H1 (cell line): Measurements from ENCODE around the gene GNB1. TPM values are rescaled to one million over a fixed set of nuclear protein-coding genes. Genes with fewer than 3 reads are reported as not detected.

Experiments
- CTCF ChIA-PET: fragments of 300-600 bp; sonication (Branson Sonifier 250); formaldehyde crosslinking; loops from one replicate; lab custom pipeline; 2021; ENCODE audit not compliant: partially characterized antibody; lab: Charles Lee
- POLR2A ChIA-PET: fragments of 300-600 bp; sonication (Branson Sonifier 250); formaldehyde crosslinking; loops from one replicate; lab custom pipeline; 2021; ENCODE audit warnings: inconsistent platforms; ENCODE audit not compliant: partially characterized antibody; lab: Charles Lee
- DNase-seq, 2 experiments: peaks; one replicate each; pipeline versions ENCODE4 v3.0.0 to v3.0.0-alpha.2; 2010 to 2022; ENCODE audit warnings: low spot score in 2 of 2, low read depth in 1 of 2, mixed read lengths in 1 of 2
- FAIRE-seq: peaks from 2 replicates; lab custom pipeline; 2011; peaks lifted over from hg19 to GRCh38; lab: Jason Lieb, UNC
- H2AFZ ChIP-seq: 2 replicates; pipeline ENCODE4 v1.8.1; 2012; ENCODE audit warnings: low read length, inconsistent platforms
- H2AK5ac ChIP-seq: 2 replicates; pipeline ENCODE4 v1.6.1; 2013; ENCODE audit warnings: low read depth, low read length
- H2BK120ac ChIP-seq: replicated peaks from 2 replicates; pipeline ENCODE3; 2013; ENCODE audit warnings: low read depth, low read length, inconsistent platforms
- H2BK12ac ChIP-seq: 2 replicates; pipeline ENCODE4 v1.6.1; 2013; ENCODE audit warnings: low read depth, low read length
- H2BK15ac ChIP-seq: 2 replicates; pipeline ENCODE4 v1.6.1; 2013; ENCODE audit warnings: low read length
- H2BK20ac ChIP-seq: 2 replicates; pipeline ENCODE4 v1.6.1; 2013; ENCODE audit warnings: low read length
- H2BK5ac ChIP-seq: 2 replicates; pipeline ENCODE4 v1.6.1; 2013; ENCODE audit warnings: low read depth, low read length
- H3K14ac ChIP-seq: 2 replicates; pipeline ENCODE4 v1.6.1; 2013; ENCODE audit warnings: inconsistent platforms; ENCODE audit not compliant: insufficient read length
- H3K18ac ChIP-seq: 2 replicates; pipeline ENCODE4 v1.6.1; 2013; ENCODE audit warnings: low read length; ENCODE audit errors: extremely low read depth
- H3K23ac ChIP-seq: 2 replicates; pipeline ENCODE4 v1.6.1; 2013; ENCODE audit warnings: inconsistent platforms; ENCODE audit not compliant: insufficient read length
- H3K23me2 ChIP-seq: 2 replicates; pipeline ENCODE4 v1.6.1; 2013; ENCODE audit warnings: low read depth, low read length
- H3K27ac ChIP-seq: 2 replicates; pipeline ENCODE4 v1.6.1; 2011; ENCODE audit warnings: low read depth, low read length, inconsistent platforms
- H3K27me3 ChIP-seq, 4 experiments: replicated peaks in 1 of 4; 1 replicate in 1 of 4; 2 replicates in 3 of 4; pipeline versions ENCODE4 v1.6.1 to v1.8.1; 2011 to 2013; ENCODE audit warnings: low read length in 3 of 4, mild to moderate bottlenecking in 3 of 4, inconsistent platforms in 2 of 4, mixed read lengths in 2 of 4, moderate library complexity in 1 of 4; ENCODE audit not compliant: control insufficient read depth in 3 of 4, insufficient read depth in 3 of 4; ENCODE audit errors: extremely low read depth in 1 of 4
- H3K36me3 ChIP-seq, 4 experiments: 2 replicates each; pipeline versions ENCODE4 v1.6.1 to v1.8.1; 2011 to 2013; ENCODE audit warnings: mild to moderate bottlenecking in 4 of 4, low read length in 3 of 4, moderate library complexity in 2 of 4, control low read depth in 1 of 4, inconsistent platforms in 1 of 4; ENCODE audit not compliant: insufficient read depth in 4 of 4, control insufficient read depth in 2 of 4
- H3K4ac ChIP-seq: replicated peaks from 2 replicates; pipeline ENCODE3; 2013; ENCODE audit warnings: low read length, low read depth, mixed read lengths, inconsistent platforms; ENCODE audit not compliant: insufficient read length
- H3K4me1 ChIP-seq, 4 experiments: replicated peaks in 1 of 4; 1 replicate in 1 of 4; 2 replicates in 3 of 4; pipeline versions ENCODE4 v1.6.1 to v1.8.1; 2011 to 2013; ENCODE audit warnings: low read length in 3 of 4, inconsistent platforms in 2 of 4, mixed read lengths in 1 of 4; ENCODE audit not compliant: insufficient read depth in 4 of 4, control insufficient read depth in 3 of 4
- H3K4me2 ChIP-seq, 2 experiments: 2 replicates each; pipeline versions ENCODE4 v1.6.1 to v1.8.1; 2011 to 2013; ENCODE audit warnings: low read depth in 2 of 2, low read length in 2 of 2, control low read depth in 1 of 2, inconsistent platforms in 1 of 2, mild to moderate bottlenecking in 1 of 2; ENCODE audit not compliant: insufficient read depth in 1 of 2
- H3K4me3 ChIP-seq, 4 experiments: fragments of 200-600, 300-600 bp in 1 of 4; sonication (generic), shearing (Covaris generic), sonication (Bioruptor Twin) in 1 of 4; 2 replicates each; pipeline versions ENCODE4 v1.5.1 to v1.8.1; 2011 to 2016; ENCODE audit warnings: low read length in 4 of 4, low read depth in 3 of 4, control low read depth in 2 of 4, inconsistent platforms in 2 of 4, mild to moderate bottlenecking in 2 of 4, mixed read lengths in 1 of 4, moderate library complexity in 1 of 4; ENCODE audit not compliant: insufficient read depth in 2 of 4; ENCODE audit errors: extremely low read depth in 1 of 4
- H3K56ac ChIP-seq: replicated peaks from 2 replicates; pipeline ENCODE3; 2013; ENCODE audit warnings: low read depth, mild to moderate bottlenecking, mixed read lengths, low read length, inconsistent platforms; ENCODE audit not compliant: insufficient read length
- H3K79me1 ChIP-seq: 2 replicates; pipeline ENCODE4 v1.6.1; 2013; ENCODE audit warnings: low read depth, low read length, control low read depth
- H3K79me2 ChIP-seq, 2 experiments: 2 replicates each; pipeline versions ENCODE4 v1.6.1 to v1.8.1; 2012 to 2013; ENCODE audit warnings: low read length in 2 of 2, mild to moderate bottlenecking in 2 of 2, inconsistent platforms in 1 of 2; ENCODE audit not compliant: insufficient read depth in 2 of 2, control insufficient read depth in 1 of 2
- H3K9ac ChIP-seq, 4 experiments: replicated peaks in 1 of 4; 1 replicate in 1 of 4; 2 replicates in 3 of 4; pipeline versions ENCODE4 v1.6.1 to v1.8.1; 2011 to 2013; ENCODE audit warnings: low read depth in 3 of 4, low read length in 3 of 4, control low read depth in 2 of 4, mild to moderate bottlenecking in 2 of 4, moderate library complexity in 2 of 4, inconsistent platforms in 1 of 4; ENCODE audit errors: extremely low read depth in 1 of 4
- H3K9me3 ChIP-seq, 2 experiments: 2 replicates each; pipeline versions ENCODE4 v1.6.1 to v1.8.1; 2012 to 2013; ENCODE audit warnings: mild to moderate bottlenecking in 2 of 2, moderate library complexity in 2 of 2, control low read depth in 1 of 2, inconsistent platforms in 1 of 2, low read depth in 1 of 2, low read length in 1 of 2, mixed read lengths in 1 of 2; ENCODE audit not compliant: insufficient read depth in 2 of 2
- H4K20me1 ChIP-seq, 2 experiments: replicated peaks in 1 of 2; 2 replicates each; pipeline versions ENCODE3 to v1.8.1; 2011 to 2013; ENCODE audit warnings: inconsistent platforms in 2 of 2, low read length in 2 of 2, mild to moderate bottlenecking in 1 of 2; ENCODE audit not compliant: insufficient read depth in 2 of 2, control insufficient read depth in 1 of 2
- H4K5ac ChIP-seq: 2 replicates; pipeline ENCODE4 v1.6.1; 2013; ENCODE audit warnings: low read length, low read depth, mixed read lengths, inconsistent platforms; ENCODE audit not compliant: insufficient read length
- H4K8ac ChIP-seq: 2 replicates; pipeline ENCODE4 v1.8.0; 2013; ENCODE audit warnings: mild to moderate bottlenecking, moderate library complexity, low read length, inconsistent platforms; ENCODE audit not compliant: insufficient read depth; ENCODE audit errors: extremely low read depth
- H4K91ac ChIP-seq: replicated peaks from 2 replicates; pipeline ENCODE3; 2013; ENCODE audit warnings: low read length, mixed read lengths, inconsistent platforms; ENCODE audit not compliant: insufficient read length
- ASH2L ChIP-seq: fragments of 200-600, 300-600 bp; sonication (generic); IDR thresholded peaks from one replicate; pipeline ENCODE4 v1.7.1; 2017; ENCODE audit warnings: low read length
- SIX5 ChIP-seq: IDR thresholded peaks from 2 replicates; pipeline ENCODE4 v1.6.1; 2011; ENCODE audit warnings: mild to moderate bottlenecking, low read depth, low read length
- TAF7 ChIP-seq: optimal IDR thresholded peaks from 2 replicates; pipeline ENCODE3; 2011; ENCODE audit warnings: low read depth, mild to moderate bottlenecking, inconsistent platforms, low read length, moderate library complexity, borderline replicate concordance
- WGBS, 2 experiments: shearing (Covaris generic) in 1 of 2; methylation state at CpG; one replicate each; pipeline versions ENCODE4 v1.1.6 to v1.1.7; 2013 to 2015; ENCODE audit warnings: low lambda C conversion rate in 2 of 2, mixed read lengths in 2 of 2, inconsistent platforms in 1 of 2, low coverage in 1 of 2, missing lambda C conversion rate in 1 of 2; ENCODE audit not compliant: insufficient replicate concordance in 2 of 2, insufficient coverage in 1 of 2, insufficient read length in 1 of 2; ENCODE audit errors: extremely low coverage in 1 of 2, missing lambda C conversion rate in 1 of 2; 5-methylcytosine and 5-hydroxymethylcytosine counted together
- polyA plus RNA-seq, 7 experiments: library from polyadenylated mRNA; depleted of rRNA in 3 of 7; stranded (reverse) in 5 of 7; unstranded in 2 of 7; fragments of >200 nt in 5 of 7; fragments of 200-250 nt in 2 of 7; gene quantifications; 1 replicate in 5 of 7; 2 replicates in 1 of 7; 4 replicates in 1 of 7; pipeline versions ENCODE4 v1.2.1 to v1.2.3, GENCODE V29; 2011 to 2013; ENCODE audit warnings: missing spikeins in 2 of 7, mixed read lengths in 2 of 7
- total RNA-seq: library from RNA; stranded (reverse); fragmentation: NEBNext Ultra II Directional; extraction: Animal tissue kit (Norgen Biotek cat#: 25700); gene quantifications from 2 replicates; pipeline ENCODE4 v1.2.1, GENCODE V29; 2021

GNB1 gene
- total and polyA plus RNA-seq, 2 of the 8 experiments (the other 6 are each of a cell fraction or from before 2014, with no cell fraction given), result 343 to 382 TPM

DNA sequence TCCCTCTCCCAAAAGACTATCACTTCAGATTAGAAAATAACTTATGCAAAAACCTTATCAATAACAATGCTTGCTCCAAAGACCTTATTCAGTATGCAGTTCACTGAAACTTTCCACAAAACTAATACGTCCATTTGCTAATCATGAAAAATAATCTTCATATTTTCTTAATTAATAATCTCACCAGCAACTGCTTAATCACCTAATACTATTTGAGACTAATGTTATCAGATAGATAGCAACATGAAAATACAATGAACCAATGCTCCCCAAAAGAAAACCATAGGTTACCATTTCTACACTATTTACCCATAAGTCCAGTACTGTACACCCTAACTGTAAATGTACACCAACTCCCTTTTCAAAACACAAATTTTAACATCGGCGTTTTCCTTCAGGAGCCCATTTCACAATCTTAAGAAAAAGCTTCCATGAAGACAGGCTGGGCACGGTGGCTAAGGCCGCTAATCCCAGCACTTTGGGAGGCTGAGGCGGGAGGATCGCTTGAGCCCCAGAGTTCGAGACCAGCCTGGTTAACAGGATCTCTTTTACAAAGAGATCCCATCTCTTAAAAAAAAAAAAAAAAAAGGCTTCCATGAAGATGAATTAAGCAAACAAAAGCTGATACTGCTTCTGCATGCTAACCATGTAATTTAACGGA, 1.7 kb downstream of the GNB1 start:
- POLR2A ChIA-PET, result interaction anchor here (0.8 to 4.9 kb wide), 9 partner anchors 9 to 110 kb away, joined by 3 to 32 read pairs (median 15); partner anchors contain the start of gene NADK
- no peak overlapping the region for H2BK120ac ChIP-seq
- H3K4me2 ChIP-seq, result peak overlapping the region; percentile 65 to 73
- no peaks in the 10 kb centered on the region for H3K36me3 ChIP-seq
- H2BK15ac ChIP-seq, result no peak overlapping the region
- H3K18ac ChIP-seq, result no peak overlapping the region
- CTCF ChIA-PET, result interaction anchor here (0.6 to 1.6 kb wide), 2 partner anchors 157 to 1835 kb away, joined by 3 to 4 read pairs; no protein-coding TSS in a partner anchor
- H3K27ac ChIP-seq, result no peak overlapping the region
- H4K91ac ChIP-seq, result no peak overlapping the region
- H3K14ac ChIP-seq, result no peak overlapping the region
- no peak overlapping the region for H2AFZ ChIP-seq
- no peak overlapping the region for H2BK12ac ChIP-seq
- H3K9me3 ChIP-seq, result no peaks in the 10 kb centered on the region
- peak overlapping the region; percentile 70 to 94 (median 88); a peak in 4 of 7 replicates for H3K9ac ChIP-seq
- no peaks in the 10 kb centered on the region; the same call in 1 of the 2 replicates for H3K79me1 ChIP-seq
- no peak overlapping the region for H3K23ac ChIP-seq
- H4K20me1 ChIP-seq, result peaks cover 9% of the 10 kb centered on the region in 2 experiments
- H2AK5ac ChIP-seq, result no peak overlapping the region
- no peak overlapping the region for H3K4ac ChIP-seq
- H2BK20ac ChIP-seq, result no peak overlapping the region
- WGBS, 2 experiments, result 44% methylated on average over 9 of the region's 9 CpGs; no CpG with 5 or more reads in 1 of the 2 experiments
- H3K56ac ChIP-seq, result no peak overlapping the region
- DNase-seq (no peak), FAIRE-seq (no peak)
- H3K23me2 ChIP-seq, result peaks cover 7% of the 10 kb centered on the region; the same call in 1 of the 2 replicates
- no peak overlapping the region for H2BK5ac ChIP-seq
- no peak overlapping the region for H4K5ac ChIP-seq
- peaks cover 44 to 59% of the 10 kb centered on the region in 2 experiments for H3K79me2 ChIP-seq
- no peaks in the 10 kb centered on the region; a peak in 3 of 7 replicates for H3K27me3 ChIP-seq
- H4K8ac ChIP-seq, result no peak overlapping the region
- H3K4me3 ChIP-seq, result peak overlapping the region; percentile 76 to 98 (median 89)
- peaks cover 0 to 12% (median 8%) of the 10 kb centered on the region in 4 experiments; a peak in 6 of 7 replicates for H3K4me1 ChIP-seq
- TF ChIP-seq SIX5, result no peak
- TF ChIP-seq TAF7, result no peak
- no peak for TF ChIP-seq ASH2L
